Measurements from ENCODE around the gene DPEP2. TPM values are rescaled to one million over a fixed set of nuclear protein-coding genes. Genes with fewer than 3 reads are reported as not detected.

Gene DPEP2
- total and polyA plus RNA-seq, 2 of the 13 experiments (the other 11 are each of a cell fraction or from before 2014, with no cell fraction given), result 0.18 TPM; not detected in 1

GRCh38 chr16:67954421-67955196 lies 44.7 kb downstream of the DPEP2 start (continued):
- TF ChIP-seq ZFX (CRISPR knock-in tag; IDR thresholded peaks at IDR 0.05; ENCODE audit: low read depth) (0 out of 2 replicates have a peak, but pooled peaks have one; percentile 18), RXRB (CRISPR knock-in tag; IDR thresholded peaks at IDR 0.05; ENCODE audit: borderline replicate concordance) (no peak), ZNF572 (CRISPR knock-in tag; IDR thresholded peaks at IDR 0.05) (peak; percentile 61; the same call in 1 of the 2 replicates), AGO2 (optimal IDR thresholded peaks at IDR 0.05; ENCODE audit: low read depth, low read length) (peak; percentile 48), POLR2AphosphoS5 (IDR thresholded peaks at IDR 0.05; ENCODE audit: low read depth, low read length) (peak; percentile 20; the same call in 1 of the 2 replicates), ZNF674 (CRISPR knock-in tag; IDR thresholded peaks at IDR 0.05; ENCODE audit: low read depth) (no peak), NONO (IDR thresholded peaks at IDR 0.05) (no peak), NONO (CRISPR knock-in tag; conservative IDR thresholded peaks at IDR 0.05) (0 out of 2 replicates have a peak, but pooled peaks have one; percentile 17), RFX1 (IDR thresholded peaks at IDR 0.05) (no peak), ZNF501 (CRISPR knock-in tag; IDR thresholded peaks at IDR 0.05) (peak; percentile 19; the same call in 1 of the 2 replicates), ZNF142 (CRISPR knock-in tag; IDR thresholded peaks at IDR 0.05) (no peak), ZNF263 (CRISPR knock-in tag; IDR thresholded peaks at IDR 0.05) (0 out of 2 replicates have a peak, but pooled peaks have one; percentile 31), ZNF687 (CRISPR knock-in tag; IDR thresholded peaks at IDR 0.05) (peak; percentile 76), IKZF4 (CRISPR knock-in tag; IDR thresholded peaks at IDR 0.05; ENCODE audit: borderline replicate concordance, low read depth, not compliant biosample characterization) (no peak), ZBTB4 (CRISPR knock-in tag; IDR thresholded peaks at IDR 0.05; ENCODE audit: borderline replicate concordance) (no peak)

All from HepG2 (cell line).